K562 (cell line): ENCODE results near the gene CEACAM18. TPM values are rescaled to one million over a fixed set of nuclear protein-coding genes. Genes with fewer than 3 reads are reported as not detected.

Experiments
- CTCF ChIP-seq, 3 experiments: IDR thresholded peaks in 2 of 3; conservative IDR thresholded peaks in 1 of 3; 2 replicates each; pipeline ENCODE4 v1.5.1; 2011 to 2012; ENCODE audit warnings: low read length in 3 of 3, mild to moderate bottlenecking in 3 of 3, control low read depth in 2 of 3, improper control_type of control experiment in 1 of 3, inconsistent platforms in 1 of 3, low read depth in 1 of 3, mixed read lengths in 1 of 3, moderate library complexity in 1 of 3; ENCODE audit not compliant: insufficient read depth in 2 of 3
- DACH1 ChIP-seq: fragments of 450-650 bp; IDR thresholded peaks from 2 replicates; pipeline ENCODE4 v1.6.1; 2018; ENCODE audit not compliant: partially characterized antibody
- E4F1 ChIP-seq: fragments of 250-450 bp; sonication (Bioruptor Pico); IDR thresholded peaks from 2 replicates; pipeline ENCODE4 v1.5.0; 2021; ENCODE audit warnings: mild to moderate bottlenecking, borderline replicate concordance
- HNRNPH1 ChIP-seq: fragments of 200-400 bp; formaldehyde crosslinking; optimal IDR thresholded peaks from 2 replicates; pipeline ENCODE3; 2017; ENCODE audit warnings: low read depth, mild to moderate bottlenecking, low read length, moderate library complexity
- JUND ChIP-seq, 2 experiments: IDR thresholded peaks; 2 replicates in 1 of 2; 3 replicates in 1 of 2; pipeline ENCODE4 v1.6.1; 2011; ENCODE audit warnings: borderline replicate concordance in 2 of 2, low read depth in 2 of 2, low read length in 2 of 2, improper control_type of control experiment in 1 of 2, missing biosample characterization in 1 of 2, missing genetic modification characterization in 1 of 2, missing genetic modification reagents in 1 of 2
- MCM2 ChIP-seq: fragments of 450-650 bp; IDR thresholded peaks from 2 replicates; pipeline ENCODE4 v1.6.1; 2017; ENCODE audit warnings: low read depth, mild to moderate bottlenecking
- MEF2D ChIP-seq: conservative IDR thresholded peaks from 2 replicates; pipeline ENCODE4 v1.6.1; 2016; ENCODE audit warnings: low read depth, missing genetic modification characterization, missing compliant biosample characterization
- NR2C1 ChIP-seq, 2 experiments: fragments of 450-650 bp; IDR thresholded peaks; 2 replicates each; pipeline ENCODE4 v1.6.1; 2017; ENCODE audit warnings: mild to moderate bottlenecking in 2 of 2, antibody characterized with exemption in 1 of 2, inconsistent platforms in 1 of 2, missing compliant biosample characterization in 1 of 2, missing genetic modification characterization in 1 of 2
- NR4A1 ChIP-seq, 2 experiments: fragments of 250-450 bp in 1 of 2; fragments of 450-650 bp in 1 of 2; sonication (Bioruptor Pico) in 1 of 2; IDR thresholded peaks; 2 replicates each; pipeline versions ENCODE4 v1.4.0 to v1.6.1; 2016 to 2020; ENCODE audit warnings: mild to moderate bottlenecking in 2 of 2, missing compliant biosample characterization in 1 of 2, missing genetic modification characterization in 1 of 2, moderate library complexity in 1 of 2
- PREB ChIP-seq: sonication (generic); formaldehyde crosslinking; IDR thresholded peaks from 2 replicates; pipeline ENCODE4 v1.8.1; 2023; ENCODE audit warnings: mild to moderate bottlenecking, missing genetic modification reagents
- TCF3 ChIP-seq: sonication (generic); formaldehyde crosslinking; IDR thresholded peaks from 2 replicates; pipeline ENCODE4 v1.4.0; 2020; ENCODE audit warnings: mild to moderate bottlenecking, missing genetic modification reagents
- VEZF1 ChIP-seq: fragments of 200-800 bp; sonication (Bioruptor generic); IDR thresholded peaks from 2 replicates; pipeline ENCODE4 v1.6.1; 2017; ENCODE audit warnings: missing genetic modification characterization, missing compliant biosample characterization
- XRCC4 ChIP-seq: IDR thresholded peaks from one replicate; pipeline ENCODE4 v1.6.1; 2011; ENCODE audit not compliant: insufficient read depth, insufficient read length; ENCODE audit errors: extremely low read depth
- ZBTB34 ChIP-seq: fragments of 250-450 bp; sonication (Bioruptor Pico); IDR thresholded peaks from 2 replicates; pipeline ENCODE4 v1.8.0; 2021; ENCODE audit warnings: mild to moderate bottlenecking, moderate library complexity
- ZNF143 ChIP-seq: sonication (generic); formaldehyde crosslinking; IDR thresholded peaks from 2 replicates; pipeline ENCODE4 v1.9.0; 2022; ENCODE audit warnings: mild to moderate bottlenecking, missing genetic modification reagents
- ZNF165 ChIP-seq: fragments of 250-450 bp; sonication (Bioruptor Pico); IDR thresholded peaks from 2 replicates; pipeline ENCODE4 v1.4.0; 2020; ENCODE audit warnings: borderline replicate concordance
- ZNF445 ChIP-seq: fragments of 250-450 bp; sonication (Bioruptor Pico); IDR thresholded peaks from 2 replicates; pipeline ENCODE4 v1.4.0; 2020; ENCODE audit warnings: low read depth, mild to moderate bottlenecking, moderate library complexity
- ZNF644 ChIP-seq: fragments of 200-800 bp; sonication (Bioruptor generic); IDR thresholded peaks from 2 replicates; pipeline ENCODE4 v1.6.1; 2016; ENCODE audit warnings: low read depth, missing genetic modification characterization, missing compliant biosample characterization
- polyA plus RNA-seq, 8 experiments: library from polyadenylated mRNA; depleted of rRNA in 4 of 8; stranded (reverse) in 5 of 8; unstranded in 3 of 8; fragments of >200 nt; fragmentation: Nextera tagmentation in 2 of 8; fragmentation: Illumina TruSeq in 1 of 8; extraction: Ambion mirVana in 2 of 8; extraction: Trizol in 1 of 8; gene quantifications; 2 replicates each; pipeline versions ENCODE4 v1.2.1 to v1.2.3, GENCODE V29; 2011 to 2014; ENCODE audit warnings: inconsistent platforms in 1 of 8, missing spikeins in 1 of 8
- total RNA-seq, 7 experiments: library from RNA; depleted of rRNA in 6 of 7; stranded (reverse); fragments of >200 nt in 6 of 7; fragmentation: Illumina TruSeq in 2 of 7; extraction: Trizol in 2 of 7; gene quantifications; 2 replicates each; pipeline versions ENCODE4 v1.2.1 to v1.2.3, GENCODE V29; 2011 to 2021; ENCODE audit warnings: low replicate concordance in 1 of 7

Gene CEACAM18
- total and polyA plus RNA-seq, 9 of the 15 experiments (the other 6 are each of a cell fraction or from before 2014, with no cell fraction given): 0.08 to 0.24 (median 0.15) TPM; not detected in 3

- TF ChIP-seq PREB (no peak), ZNF445 (CRISPR knock-in tag) (no peak), MEF2D (tag) (no peak), ZNF143 (CRISPR knock-in tag) (no peak), XRCC4 (no peak), E4F1 (CRISPR knock-in tag) (no peak), DACH1 (no peak), ZNF165 (CRISPR knock-in tag) (no peak), NR4A1 (CRISPR knock-in tag; IDR thresholded peaks at IDR 0.05) (no peak), NR4A1 (tag; IDR thresholded peaks at IDR 0.05) (0 out of 2 replicates have a peak, but pooled peaks have one; percentile 30), CTCF (IDR thresholded peaks at IDR 0.05 in 2 of 3, conservative IDR thresholded peaks at IDR 0.05 in 1 of 3; ENCODE audit: insufficient read depth in 2 of 3, low read depth in 1 of 3, low read length in 3 of 3) (no peak), NR2C1 (IDR thresholded peaks at IDR 0.05) (0 out of 2 replicates have a peak, but pooled peaks have one; percentile 27), NR2C1 (tag; IDR thresholded peaks at IDR 0.05) (peak; percentile 53), HNRNPH1 (no peak), TCF3 (CRISPR knock-in tag) (0 out of 2 replicates have a peak, but pooled peaks have one; percentile 19), JUND (IDR thresholded peaks at IDR 0.05; ENCODE audit: borderline replicate concordance, low read depth, low read length) (peak; percentile 78), JUND (tag; IDR thresholded peaks at IDR 0.05; ENCODE audit: borderline replicate concordance, low read depth, low read length) (no peak; the same call in 2 of the 3 replicates), VEZF1 (no peak), ZNF644 (no peak), ZBTB34 (CRISPR knock-in tag) (no peak), MCM2 (no peak)
Observed at GRCh38 chr19:51470966-51471365, 7.4 kb upstream of the CEACAM18 start (continued).
